Endothelial cell of umbilical vein (primary cell): ENCODE results near the gene HAPLN2. TPM values are rescaled to one million over a fixed set of nuclear protein-coding genes. Genes with fewer than 3 reads are reported as not detected.

Source experiments
- BruUV-seq: library from RNA; stranded (reverse); fragments of 400-500 nt; replicated peaks from 2 replicates; lab custom pipeline; 2021; lab: Mats Ljungman, UMichigan
- CTCF ChIA-PET: fragments of 300-600, 350-600 bp; sonication (Branson Sonifier 250); formaldehyde crosslinking; loops from one replicate; lab custom pipeline; 2021; ENCODE audit warnings: antibody characterized with exemption, inconsistent platforms; lab: Charles Lee
- POLR2A ChIA-PET: fragments of 300-600, 350-600 bp; sonication (Branson Sonifier 250); formaldehyde crosslinking; loops from one replicate; lab custom pipeline; 2021; ENCODE audit warnings: antibody characterized with exemption, inconsistent platforms; lab: Charles Lee
- DNase-seq: peaks from one replicate; pipeline ENCODE4 v3.0.0-alpha.2; 2011; ENCODE audit warnings: low read depth, low spot score
- FAIRE-seq: peaks from 2 replicates; lab custom pipeline; 2011; peaks lifted over from hg19 to GRCh38; lab: Jason Lieb, UNC
- H2AFZ ChIP-seq: 2 replicates; pipeline ENCODE4 v1.6.0; 2012; ENCODE audit warnings: low read depth, low read length, control low read depth, inconsistent platforms
- H3K27ac ChIP-seq: 2 replicates; pipeline ENCODE4 v1.5.1; 2011; ENCODE audit warnings: low read depth, mild to moderate bottlenecking, control low read depth, low read length, moderate library complexity; ENCODE audit not compliant: insufficient read depth
- H3K27me3 ChIP-seq, 2 experiments: 2 replicates each; pipeline versions ENCODE4 v1.6.0 to v1.6.1; 2011; ENCODE audit warnings: low read length in 2 of 2, mixed read lengths in 1 of 2; ENCODE audit not compliant: control insufficient read depth in 2 of 2, insufficient read depth in 2 of 2
- H3K36me3 ChIP-seq, 2 experiments: 2 replicates in 1 of 2; 3 replicates in 1 of 2; pipeline ENCODE4 v1.5.1; 2011; ENCODE audit warnings: low read length in 2 of 2, mild to moderate bottlenecking in 1 of 2, moderate library complexity in 1 of 2; ENCODE audit not compliant: control insufficient read depth in 2 of 2, insufficient read depth in 2 of 2; ENCODE audit errors: extremely low read depth in 1 of 2
- H3K4me1 ChIP-seq: 3 replicates; pipeline ENCODE4 v1.5.1; 2011; ENCODE audit warnings: mild to moderate bottlenecking, low read length; ENCODE audit not compliant: control insufficient read depth, insufficient read depth; ENCODE audit errors: extremely low read depth
- H3K4me2 ChIP-seq: 2 replicates; pipeline ENCODE4 v1.6.1; 2011; ENCODE audit warnings: low read length, control low read depth, mixed read lengths; ENCODE audit not compliant: insufficient read depth
- H3K4me3 ChIP-seq, 3 experiments: fragments of 200-600 bp in 1 of 3; sonication (generic), shearing (Covaris generic) in 1 of 3; replicated peaks in 1 of 3; 2 replicates each; pipeline ENCODE4 v1.5.1; 2011 to 2016; ENCODE audit warnings: control low read depth in 3 of 3, low read length in 3 of 3, mild to moderate bottlenecking in 2 of 3, inconsistent platforms in 1 of 3, low read depth in 1 of 3, moderate library complexity in 1 of 3; ENCODE audit not compliant: insufficient read depth in 1 of 3
- H3K79me2 ChIP-seq: 2 replicates; pipeline ENCODE4 v1.6.0; 2012; ENCODE audit warnings: low read length, inconsistent platforms; ENCODE audit not compliant: control insufficient read depth, insufficient read depth
- H3K9ac ChIP-seq: replicated peaks from 2 replicates; pipeline ENCODE3; 2011; ENCODE audit warnings: low read length, control low read depth; ENCODE audit not compliant: insufficient read depth; ENCODE audit errors: extremely low read depth
- H3K9me1 ChIP-seq: replicated peaks from 3 replicates; pipeline ENCODE4 v1.6.0; 2011; ENCODE audit warnings: mild to moderate bottlenecking, low read length; ENCODE audit not compliant: control insufficient read depth, insufficient read depth; ENCODE audit errors: extremely low read depth
- H3K9me3 ChIP-seq: replicated peaks from 2 replicates; pipeline ENCODE4 v1.5.1; 2012; ENCODE audit warnings: low read length, inconsistent platforms; ENCODE audit not compliant: control insufficient read depth, insufficient read depth
- H4K20me1 ChIP-seq: replicated peaks from 2 replicates; pipeline ENCODE3; 2011; ENCODE audit warnings: mild to moderate bottlenecking, low read length; ENCODE audit not compliant: control insufficient read depth, insufficient read depth; ENCODE audit errors: extremely low read depth
- CTCF ChIP-seq, 2 donors: IDR thresholded peaks; 1 replicate in 1 of 2; 2 replicates in 1 of 2; pipeline ENCODE4 v1.5.1; 2011; ENCODE audit warnings: low read length in 2 of 2, mild to moderate bottlenecking in 2 of 2, moderate library complexity in 2 of 2, control low read depth in 1 of 2, inconsistent platforms in 1 of 2, low read depth in 1 of 2; ENCODE audit not compliant: insufficient read depth in 1 of 2; ENCODE audit errors: extremely low read depth in 1 of 2
- EZH2 ChIP-seq: IDR thresholded peaks from 2 replicates; pipeline ENCODE4 v1.6.1; 2012; ENCODE audit warnings: borderline replicate concordance, low read depth, mild to moderate bottlenecking, moderate library complexity, low read length, inconsistent platforms; ENCODE audit not compliant: severe bottlenecking
- FOS ChIP-seq: IDR thresholded peaks from 2 replicates; pipeline ENCODE4 v1.6.1; 2011; ENCODE audit warnings: mild to moderate bottlenecking, low read length, moderate library complexity, borderline replicate concordance; ENCODE audit not compliant: insufficient read depth
- GATA2 ChIP-seq: IDR thresholded peaks from 2 replicates; pipeline ENCODE4 v1.7.0; 2011; ENCODE audit warnings: low read depth, mild to moderate bottlenecking, moderate library complexity, mixed read lengths, low read length; ENCODE audit not compliant: insufficient read length, insufficient read depth
- JUN ChIP-seq: IDR thresholded peaks from 2 replicates; pipeline ENCODE4 v1.6.1; 2011; ENCODE audit warnings: borderline replicate concordance, low read depth; ENCODE audit not compliant: insufficient read length, insufficient read depth
- MAX ChIP-seq: IDR thresholded peaks from 2 replicates; pipeline ENCODE4 v1.6.1; 2011; ENCODE audit not compliant: insufficient read depth, insufficient read length
- MYC ChIP-seq: IDR thresholded peaks from one replicate; pipeline ENCODE4 v1.6.1; 2011; ENCODE audit warnings: mild to moderate bottlenecking, low read depth, low read length
- POLR2A ChIP-seq: IDR thresholded peaks from 2 replicates; pipeline ENCODE4 v1.6.1; 2012; ENCODE audit warnings: low read depth, mild to moderate bottlenecking, control low read depth, low read length
- POLR2AphosphoS5 ChIP-seq: IDR thresholded peaks from 2 replicates; pipeline ENCODE4 v1.6.1; 2012; ENCODE audit warnings: low read depth, mild to moderate bottlenecking, control low read depth, low read length, moderate library complexity; ENCODE audit not compliant: insufficient read depth
- dilution Hi-C: fragments of 300-500 bp; cut with MboI; formaldehyde crosslinking; loops from one replicate; pipeline ENCODE4 v1.15.0; 2019; ENCODE audit warnings: low sequenced_read_pairs; ENCODE audit not compliant: extremely low pct_ligation_motif_present
- intact Hi-C: fragments of 100-400 bp; cut with micrococcal nuclease; formaldehyde crosslinking; loops from one replicate; pipeline ENCODE4 v1.10.0; 2022
- polyA plus RNA-seq, 4 experiments: library from polyadenylated mRNA; depleted of rRNA in 3 of 4; stranded (reverse) in 3 of 4; unstranded in 1 of 4; fragments of >200 nt; gene quantifications; 2 replicates each; pipeline versions ENCODE4 v1.2.1 to v1.2.3, GENCODE V29; 2011 to 2012; ENCODE audit warnings: missing spikeins in 1 of 4
- total RNA-seq: library from RNA; stranded (reverse); gene quantifications from 2 replicates; pipeline ENCODE4 v1.2.3, GENCODE V29; 2021

The HAPLN2 gene
- total and polyA plus RNA-seq, 2 donors (not counting 3 experiments of a cell fraction or from before 2014, with no cell fraction given): not detected

GRCh38 chr1:156590326-156591180 is 28.7 kb upstream of the HAPLN2 start:
- ChIA-PET POLR2A (interaction anchor here (0.6 to 1.8 kb wide), 2 partner anchors 11 to 134 kb away, joined by 4 to 9 read pairs; partner anchors contain the start of gene GPATCH4), CTCF (interaction anchor here (0.7 to 4.9 kb wide), 11 partner anchors 9 to 205 kb away, joined by 3 to 32 read pairs (median 5); partner anchors contain the start of genes GPATCH4 and TTC24)
- Histone ChIP-seq H3K79me2 (peaks cover 5% of the 10 kb centered on the region), H4K20me1 (no peaks in the 10 kb centered on the region), H2AFZ (no peak overlapping the region), H3K27me3 (no peaks in the 10 kb centered on the region), H3K4me3 (no peak overlapping the region), H3K36me3 (peaks cover 0 to 15% of the 10 kb centered on the region in 2 experiments), H3K9me3 (no peaks in the 10 kb centered on the region), H3K9ac (no peak overlapping the region), H3K9me1 (no peaks in the 10 kb centered on the region), H3K27ac (no peak overlapping the region), H3K4me1 (peaks cover 17% of the 10 kb centered on the region), H3K4me2 (peak overlapping the region; percentile 79)
- intact Hi-C loops: loop anchor here (5.0 kb wide), 1 partner anchor 88 kb away; the partner anchor contains the start of gene MEF2D
- no peak for FAIRE-seq
- no peak for DNase-seq
- dilution Hi-C loops: no loop called here
- no TSS peak for BruUV-seq
- TF ChIP-seq FOS (no peak), MAX (no peak), POLR2A (no peak), CTCF (IDR thresholded peaks at IDR 0.05; ENCODE audit: extremely low read depth in 1 of 2, insufficient read depth in 1 of 2, low read depth in 1 of 2, low read length in 2 of 2) (no peak), GATA2 (no peak), JUN (no peak), POLR2AphosphoS5 (no peak), MYC (no peak), EZH2 (no peak)
